Stimulated activated CD8-positive, alpha-beta memory T cell treated with anti-CD3 and anti-CD28 coated beads, Interleukin-15, amount 100 ng/mL, for 24 hours (primary cell): ENCODE measurements around the gene LVRN.

Source experiments
- DNase-seq: peaks from one replicate; pipeline ENCODE4 v3.0.0-alpha.2; 2020; ENCODE audit warnings: low read depth

Gene LVRN

GRCh38 chr5:116025866-116026265 is 63.6 kb downstream of the LVRN start:
- DNase-seq, result no peak

- DNase-seq, result no peak
Measured at GRCh38 chr5:116032094-116032517, 69.8 kb downstream of the LVRN start, which contains the start of gene ARL14EPL. Gene ARL14EPL, plus strand, starts transcription at chr5:116032472. Its CDS starts 18,994 bp downstream, at chr5:116051466.

GRCh38 chr5:116032991-116033390 is 70.7 kb downstream of the LVRN start:
- no peak for DNase-seq

GRCh38 chr5:116035123-116035522 is 72.8 kb downstream of the LVRN start:
- DNase-seq, result no peak

- no peak for DNase-seq
Measured at GRCh38 chr5:116037236-116037822, 75.1 kb downstream of the LVRN start.

- DNase-seq, result no peak
Measured at GRCh38 chr5:116038817-116039216, 76.5 kb downstream of the LVRN start.

GRCh38 chr5:116042375-116042774 is 80.1 kb downstream of the LVRN start:
- DNase-seq, result no peak

- no peak for DNase-seq
Measured at GRCh38 chr5:116044073-116044472, 81.8 kb downstream of the LVRN start.

DNA sequence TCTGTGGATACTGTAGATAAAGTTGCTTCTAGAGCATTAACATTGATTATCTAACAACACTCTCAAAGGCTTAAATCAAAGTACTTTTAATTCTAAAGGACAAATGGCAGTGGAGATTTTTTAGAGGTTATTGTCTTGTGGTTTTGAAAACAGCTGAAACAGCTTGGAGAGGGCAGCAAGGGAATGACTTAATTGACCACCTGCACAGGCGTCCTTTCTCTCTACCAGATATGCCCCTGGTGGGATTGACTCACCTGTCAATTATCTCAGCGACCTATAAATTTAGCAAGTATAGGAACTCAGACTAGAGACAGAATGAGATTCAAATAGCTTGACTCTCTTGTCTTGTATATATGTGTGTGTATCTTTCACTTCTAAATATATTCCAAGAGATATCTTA is 83.5 kb downstream of the LVRN start:
- DNase-seq, result no peak

DNA sequence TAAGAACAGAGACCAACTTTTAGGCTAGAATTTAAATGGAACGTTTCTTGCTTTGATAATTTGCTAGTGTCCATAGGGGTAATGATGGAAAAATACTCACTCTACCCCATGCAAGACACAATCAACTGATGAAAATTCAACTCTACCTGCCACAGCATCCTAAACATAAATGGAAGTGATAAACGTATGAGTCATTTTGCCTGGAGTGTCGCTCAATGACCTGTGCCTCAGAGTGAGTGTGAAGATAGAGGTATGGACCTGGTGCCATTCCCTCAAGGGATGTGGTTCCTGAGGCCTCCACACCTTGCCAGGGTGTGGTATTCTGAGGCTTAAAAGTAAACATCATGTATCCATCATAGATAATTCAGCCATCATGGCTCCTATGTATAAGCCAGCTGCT is 84.0 kb downstream of the LVRN start:
- DNase-seq, result no peak

GRCh38 chr5:116046823-116047222 is 84.5 kb downstream of the LVRN start:
- DNase-seq, result no peak

- no peak for DNase-seq
Measured at GRCh38 chr5:116058346-116058936, 96.2 kb downstream of the LVRN start.

GRCh38 chr5:116062352-116062751 is 100.1 kb downstream of the LVRN start:
- DNase-seq, result no peak

DNA sequence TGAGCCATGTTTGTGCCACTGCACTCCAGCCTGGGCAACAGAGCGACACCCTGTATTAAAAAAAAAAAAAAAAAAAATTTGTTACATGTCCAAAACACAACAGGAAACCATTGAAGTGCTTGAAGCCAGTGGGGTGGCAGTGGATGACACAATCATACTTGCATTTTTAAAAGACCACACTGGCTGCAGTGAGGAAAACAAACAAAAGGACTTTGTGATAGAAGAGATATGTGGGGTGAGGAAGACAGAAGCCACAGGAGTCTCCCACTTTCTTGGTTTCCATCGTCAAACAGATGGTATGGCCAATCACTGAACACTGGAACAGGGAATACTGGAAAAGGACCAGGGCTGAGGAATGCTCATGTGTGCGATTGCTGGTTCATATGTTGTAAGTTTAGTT is 101.7 kb downstream of the LVRN start:
- DNase-seq, result no peak

DNA sequence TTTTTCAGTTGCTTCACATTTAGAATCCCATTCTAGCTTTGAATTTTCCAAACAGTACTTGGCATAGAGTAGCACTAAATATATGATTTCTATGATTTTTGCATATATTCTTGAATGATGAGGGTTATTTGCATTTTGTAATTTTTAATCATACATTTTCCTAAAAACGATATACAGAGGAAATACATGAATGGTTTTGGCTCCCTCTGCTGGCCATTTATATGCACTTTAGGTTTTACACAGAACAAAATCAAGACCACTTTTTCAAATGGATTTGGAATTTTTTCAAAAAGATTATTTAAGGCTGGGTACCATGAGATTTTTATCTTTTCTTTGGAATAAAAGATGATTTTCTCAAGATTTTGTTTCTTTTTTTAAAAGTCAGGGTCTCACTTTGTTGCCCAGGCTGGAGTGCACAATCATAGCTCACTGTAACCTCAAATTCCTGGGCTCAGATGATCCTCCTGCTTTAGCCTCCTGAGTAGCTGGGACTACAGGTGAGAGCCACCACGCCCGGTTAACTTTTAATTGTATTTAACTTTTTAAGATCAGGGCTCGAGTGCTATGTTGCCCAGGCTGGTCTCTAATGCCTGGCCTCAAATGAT is 105.9 kb downstream of the LVRN start:
- DNase-seq, result no peak

- DNase-seq, result no peak
Measured at GRCh38 chr5:116071211-116071610, 108.9 kb downstream of the LVRN start.

- DNase-seq, result no peak
Measured at GRCh38 chr5:116075191-116075831, 113.0 kb downstream of the LVRN start.

DNA sequence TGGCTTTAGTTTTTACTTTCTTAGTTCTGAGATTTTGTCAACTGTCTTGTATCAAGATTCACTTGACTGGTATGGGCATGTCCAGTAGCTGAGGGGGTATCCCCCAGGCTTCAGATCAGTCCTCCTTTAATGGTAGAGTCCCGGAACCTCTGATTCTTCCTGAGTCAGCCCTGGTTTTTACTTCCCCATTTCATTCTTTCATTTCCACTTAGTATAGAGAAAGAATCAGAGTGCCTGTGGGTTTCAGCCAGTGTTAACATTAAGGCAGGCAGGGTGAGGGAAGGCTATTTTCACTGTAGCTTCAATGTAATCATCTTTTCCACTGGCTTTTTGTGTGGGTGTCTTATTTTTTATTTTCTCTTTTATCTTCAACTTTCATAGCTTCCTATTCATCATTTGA is 114.2 kb downstream of the LVRN start:
- no peak for DNase-seq
